IPS-11a (cell line): ENCODE measurements around the gene SPRR3.
"Not testable (repeated sequence)": the region's sequence is repeated elsewhere in the genome, so short reads cannot be mapped to it uniquely, and the experiment has no call there.

Experiments
- H3K4me3 ChIP-seq: one replicate; pipeline ENCODE4 v1.5.1; 2013; ENCODE audit warnings: low read depth, low read length, control low read depth

The SPRR3 gene

DNA sequence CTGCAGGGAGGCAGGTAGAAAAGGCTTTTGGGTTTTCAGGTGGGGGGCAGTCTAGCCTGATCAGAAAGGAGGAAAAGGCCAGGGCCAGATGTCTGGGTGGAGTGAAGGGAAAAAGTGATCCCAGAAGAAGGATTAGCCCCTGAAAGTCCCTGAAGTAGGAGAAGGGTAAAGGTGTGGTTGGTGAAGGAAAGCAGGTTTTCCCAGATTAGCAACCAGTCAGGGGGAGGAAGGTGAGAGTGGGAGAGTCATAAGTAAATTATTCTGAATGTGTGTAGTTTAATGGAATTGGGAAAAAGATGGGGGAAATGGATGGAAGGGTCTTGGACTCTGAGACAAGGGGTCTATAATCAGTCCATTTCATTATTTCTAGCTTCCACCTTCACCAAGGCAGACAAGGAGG is 18.3 kb upstream of the SPRR3 start:
- no peak overlapping the region for H3K4me3 ChIP-seq

DNA sequence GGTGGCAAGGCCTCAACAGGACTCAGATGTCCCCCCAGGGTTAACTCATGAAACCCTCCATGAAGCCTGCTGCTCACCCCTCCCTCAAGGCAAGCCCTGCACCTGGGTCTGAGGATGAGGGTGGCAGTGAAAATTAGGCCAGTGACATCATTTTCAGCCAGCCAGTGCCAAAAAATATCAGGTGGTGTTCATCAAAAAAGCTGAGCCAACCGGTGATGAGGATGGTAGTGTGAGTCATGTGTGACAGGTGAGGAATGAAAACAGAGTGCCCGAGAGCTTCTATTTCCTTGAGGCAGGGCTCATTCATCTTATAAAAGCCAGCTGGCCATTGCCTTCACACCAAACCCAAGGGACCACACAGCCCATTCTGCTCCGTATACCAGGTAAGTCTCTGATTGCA is 17.8 kb upstream of the SPRR3 start, which contains the start of gene SPRR1A:
Gene SPRR1A, plus strand, starts transcription at position 339 of the 400 bp plus-strand sequence. CDS start 1,150 bp downstream, outside the sequence.
- H3K4me3 ChIP-seq = no peak within 1 kb of the TSS

DNA sequence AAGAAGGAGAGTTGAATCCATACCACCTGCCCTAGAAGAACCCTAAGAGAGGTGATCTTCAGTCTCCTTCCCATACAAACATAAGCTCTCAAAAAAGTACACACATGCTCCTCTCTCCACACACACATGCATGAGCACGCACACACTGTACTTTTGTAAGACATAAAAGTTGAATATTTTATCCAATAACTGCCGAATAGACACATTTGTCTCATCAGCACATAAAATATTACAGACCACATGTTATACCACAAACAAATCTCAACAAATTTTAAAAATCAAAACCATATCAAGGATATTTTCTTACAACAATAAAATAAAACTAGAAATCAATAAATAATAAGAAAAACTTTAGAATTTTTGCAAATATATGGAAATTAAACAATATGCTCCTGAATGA is 15.0 kb upstream of the SPRR3 start:
- no peak overlapping the region for H3K4me3 ChIP-seq

- H3K4me3 ChIP-seq = no peak overlapping the region
Measured at GRCh38 chr1:152993186-152993585, 8.4 kb upstream of the SPRR3 start.

DNA sequence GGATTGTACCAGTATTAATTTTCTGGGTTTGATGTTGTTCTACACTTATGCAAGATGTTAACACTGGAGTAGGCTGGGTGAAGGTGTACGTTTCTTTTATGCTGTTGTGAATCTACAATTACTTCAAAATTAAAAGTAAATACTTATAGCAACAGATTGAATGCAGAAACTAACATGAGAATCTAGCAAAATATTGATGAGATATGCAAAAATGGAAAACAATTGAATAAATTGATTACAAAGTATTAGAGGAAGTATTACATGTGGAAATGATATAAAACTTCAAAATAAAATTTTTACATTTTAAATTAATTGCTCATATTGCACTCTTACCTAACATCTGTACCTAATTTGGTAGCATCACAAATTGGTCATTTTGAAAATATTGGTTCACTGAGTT is 5.7 kb upstream of the SPRR3 start:
- H3K4me3 ChIP-seq = no peak overlapping the region

DNA sequence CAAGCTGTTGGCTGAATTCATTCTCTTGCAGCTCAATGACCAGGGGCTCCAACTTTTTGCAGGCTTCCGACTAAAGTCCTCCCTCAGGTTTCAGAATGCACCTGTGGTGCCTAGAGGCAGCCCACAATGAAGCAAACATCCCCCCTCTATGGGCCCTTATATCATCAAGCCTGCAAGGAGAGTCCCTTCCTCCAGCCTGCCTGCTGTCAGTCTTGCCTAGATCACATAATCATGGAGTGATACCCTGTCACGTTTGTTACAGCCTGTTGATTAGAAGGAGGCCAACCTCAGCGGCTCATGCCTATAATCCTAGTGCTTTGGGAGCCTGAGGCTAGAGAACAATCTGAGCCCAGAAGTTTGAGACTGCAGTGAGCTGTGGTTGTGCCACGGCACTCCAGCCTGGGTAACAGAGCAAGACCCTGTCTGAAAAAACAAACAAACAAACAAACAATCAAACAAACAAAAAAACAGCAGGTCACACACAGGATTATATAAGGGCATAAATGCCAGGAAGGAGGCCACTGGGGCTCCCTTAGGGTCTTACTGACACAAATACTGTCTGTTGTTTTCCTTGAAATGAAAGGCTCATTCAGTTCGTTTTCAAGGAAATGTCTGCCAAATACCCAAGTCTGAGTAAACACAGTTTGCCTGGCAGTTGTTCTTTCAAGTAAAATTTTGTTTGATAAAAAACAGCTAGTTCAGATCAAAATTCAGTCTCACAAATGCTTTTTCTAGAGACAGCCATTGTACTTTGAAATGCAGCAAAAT is 4.7 kb upstream of the SPRR3 start:
- H3K4me3 ChIP-seq = no peak overlapping the region

DNA sequence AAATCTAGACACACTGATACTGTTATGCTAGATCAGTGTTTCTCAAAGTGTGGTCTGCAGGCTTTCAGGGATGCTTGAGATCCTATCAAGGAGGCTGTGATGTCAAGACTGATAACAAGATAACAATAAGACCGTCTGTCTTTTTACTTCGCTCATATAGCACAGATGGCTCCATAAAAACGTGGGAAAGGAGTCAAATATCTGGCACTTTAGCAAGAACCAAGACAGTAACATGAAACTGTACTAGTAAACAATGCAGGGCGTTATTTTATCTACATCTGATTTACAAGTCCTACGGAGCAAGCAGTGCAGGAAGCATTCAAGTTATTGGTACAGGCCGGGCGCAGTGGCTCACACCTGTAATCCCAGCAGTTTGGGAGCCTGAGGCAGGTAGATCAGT is 3.6 kb upstream of the SPRR3 start:
- no peak overlapping the region for H3K4me3 ChIP-seq

DNA sequence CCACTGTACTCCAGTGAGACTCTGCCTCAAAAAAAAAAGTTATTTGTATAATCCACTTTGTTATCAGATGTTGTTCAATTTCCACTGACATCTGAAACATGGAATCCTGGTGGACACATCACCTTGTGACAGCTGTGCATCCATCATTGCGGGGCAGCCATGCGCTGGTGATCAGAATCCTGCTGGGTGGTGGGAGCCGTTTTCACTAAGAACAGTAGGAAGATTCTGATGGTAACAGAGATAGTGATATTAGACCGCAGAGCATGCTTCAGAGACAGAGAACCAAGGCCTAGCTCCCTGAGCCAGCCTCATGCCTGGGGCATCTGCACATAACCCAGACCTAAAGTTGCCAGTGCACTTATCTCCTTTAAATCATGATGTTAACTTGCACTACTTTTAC is 3.1 kb upstream of the SPRR3 start:
- no peak overlapping the region for H3K4me3 ChIP-seq

- H3K4me3 ChIP-seq = no peak overlapping the region
Measured at GRCh38 chr1:152999818-153000217, 1.7 kb upstream of the SPRR3 start.

DNA sequence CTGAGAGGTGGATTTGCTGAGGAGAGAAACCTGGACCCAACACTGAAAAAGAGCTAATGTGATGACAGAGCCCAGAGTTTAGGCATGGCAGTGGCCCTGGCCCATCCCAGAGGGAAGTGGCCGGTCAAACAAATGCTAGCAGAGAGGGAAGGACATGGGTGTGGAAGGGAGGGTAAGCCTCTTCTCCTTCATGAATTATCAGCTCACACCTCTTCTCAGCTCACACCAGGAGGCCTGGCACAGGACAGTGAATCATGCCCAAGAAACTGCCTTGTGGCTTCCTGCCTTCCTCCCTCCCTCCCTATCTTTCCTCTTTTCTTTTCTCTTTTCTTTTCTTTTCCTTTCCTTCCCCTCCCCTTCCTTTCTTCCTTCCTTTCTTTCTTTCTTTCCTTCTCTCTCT is 1.3 kb upstream of the SPRR3 start:
- no peak overlapping the region for H3K4me3 ChIP-seq

- H3K4me3 ChIP-seq = not testable (repeated sequence)
Measured at GRCh38 chr1:153011235-153011758, 9.7 kb downstream of the SPRR3 start.

DNA sequence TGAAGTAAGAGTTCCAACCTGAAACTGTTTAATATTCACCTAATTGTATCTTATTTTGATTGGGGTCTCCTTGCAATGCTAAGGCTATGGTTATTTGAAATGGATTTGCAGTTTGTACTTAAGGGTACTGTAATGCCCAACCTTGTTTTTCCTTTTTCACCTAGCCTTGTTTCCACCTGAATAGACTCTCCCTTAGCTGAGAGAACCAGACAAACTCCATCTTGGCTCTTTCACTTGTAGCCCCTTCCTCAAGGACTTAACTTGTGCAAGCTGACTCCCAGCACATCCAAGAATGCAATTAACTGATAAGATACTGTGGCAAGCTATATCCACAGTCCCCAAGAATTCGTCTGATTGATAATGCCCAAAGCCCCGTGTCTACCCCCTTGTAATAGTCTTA is 20.3 kb downstream of the SPRR3 start:
- H3K4me3 ChIP-seq = not testable (repeated sequence)

DNA sequence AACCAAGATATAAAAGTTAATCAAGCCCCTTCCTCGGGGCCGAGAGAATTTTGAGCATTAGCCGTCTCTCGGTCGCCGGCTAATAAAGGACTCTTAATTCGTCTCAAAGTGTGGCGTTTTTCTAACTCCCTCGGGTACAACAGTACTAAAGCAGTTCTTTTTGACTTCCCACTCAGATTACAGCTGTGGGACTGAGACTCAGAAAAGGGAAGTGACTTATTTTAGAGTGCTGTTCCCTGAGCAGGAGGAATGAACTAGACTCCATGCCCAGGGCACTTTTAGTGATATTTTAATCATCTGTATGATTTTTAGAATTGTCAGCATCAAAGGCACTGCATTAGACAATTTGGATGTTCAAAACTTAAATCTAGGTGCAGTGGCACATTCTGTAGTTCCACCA is 20.8 kb downstream of the SPRR3 start:
- not testable (repeated sequence) for H3K4me3 ChIP-seq

DNA sequence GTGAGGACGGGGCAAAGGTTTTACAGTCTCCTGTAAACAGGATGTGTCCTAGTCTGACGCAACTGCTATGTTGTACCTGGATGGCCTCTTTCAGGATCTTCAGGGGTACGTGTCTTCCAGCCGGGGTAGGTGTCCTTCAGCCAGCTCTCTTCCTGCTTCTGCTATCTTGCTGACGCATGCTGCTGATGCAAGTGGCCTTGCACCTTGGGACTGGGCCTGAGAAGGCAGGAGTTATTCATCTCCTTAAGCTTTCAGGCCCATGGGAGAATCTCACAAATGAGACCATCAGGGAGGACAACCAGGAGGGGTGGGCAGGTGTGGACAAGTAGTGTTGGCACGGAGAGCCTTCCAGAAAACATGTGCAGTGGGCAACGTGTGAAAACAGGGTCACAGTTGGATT is 21.6 kb downstream of the SPRR3 start:
- no peak overlapping the region for H3K4me3 ChIP-seq

GRCh38 chr1:153024413-153024812 is 22.9 kb downstream of the SPRR3 start:
- no peak overlapping the region for H3K4me3 ChIP-seq

GRCh38 chr1:153025797-153026196 is 24.2 kb downstream of the SPRR3 start:
- H3K4me3 ChIP-seq = no peak overlapping the region

GRCh38 chr1:153028766-153029165 is 27.2 kb downstream of the SPRR3 start:
- H3K4me3 ChIP-seq = no peak overlapping the region

DNA sequence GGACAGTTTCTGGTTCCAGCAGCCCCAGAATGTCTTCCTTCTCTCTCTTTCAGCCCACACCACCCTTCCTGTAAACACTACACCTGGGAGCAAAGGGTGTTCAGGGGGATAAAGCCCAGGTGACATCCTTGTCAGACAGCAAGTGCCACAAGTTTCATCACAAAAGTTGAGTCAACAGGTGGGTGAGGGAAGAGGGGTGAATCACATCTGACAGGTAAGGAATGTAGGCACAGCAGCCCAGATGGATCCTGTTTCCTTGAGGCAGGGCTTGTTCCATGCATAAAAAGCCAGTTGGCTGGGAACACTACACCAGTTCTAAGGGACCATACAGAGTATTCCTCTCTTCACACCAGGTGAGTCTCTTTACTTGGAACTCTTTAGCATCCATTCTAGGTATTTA is 29.3 kb downstream of the SPRR3 start, which contains the start of gene SPRR1B:
Gene SPRR1B, plus strand, starts transcription at position 309 of the 400 bp plus-strand sequence. CDS start 1,143 bp downstream, outside the sequence.
- H3K4me3 ChIP-seq = no peak within 1 kb of the TSS

GRCh38 chr1:153032073-153032472 is 30.5 kb downstream of the SPRR3 start:
- H3K4me3 ChIP-seq = no peak overlapping the region

- no peak overlapping the region for H3K4me3 ChIP-seq
Measured at GRCh38 chr1:153032677-153033308, 31.2 kb downstream of the SPRR3 start.

GRCh38 chr1:153035211-153035610 is 33.7 kb downstream of the SPRR3 start:
- no peak overlapping the region for H3K4me3 ChIP-seq

DNA sequence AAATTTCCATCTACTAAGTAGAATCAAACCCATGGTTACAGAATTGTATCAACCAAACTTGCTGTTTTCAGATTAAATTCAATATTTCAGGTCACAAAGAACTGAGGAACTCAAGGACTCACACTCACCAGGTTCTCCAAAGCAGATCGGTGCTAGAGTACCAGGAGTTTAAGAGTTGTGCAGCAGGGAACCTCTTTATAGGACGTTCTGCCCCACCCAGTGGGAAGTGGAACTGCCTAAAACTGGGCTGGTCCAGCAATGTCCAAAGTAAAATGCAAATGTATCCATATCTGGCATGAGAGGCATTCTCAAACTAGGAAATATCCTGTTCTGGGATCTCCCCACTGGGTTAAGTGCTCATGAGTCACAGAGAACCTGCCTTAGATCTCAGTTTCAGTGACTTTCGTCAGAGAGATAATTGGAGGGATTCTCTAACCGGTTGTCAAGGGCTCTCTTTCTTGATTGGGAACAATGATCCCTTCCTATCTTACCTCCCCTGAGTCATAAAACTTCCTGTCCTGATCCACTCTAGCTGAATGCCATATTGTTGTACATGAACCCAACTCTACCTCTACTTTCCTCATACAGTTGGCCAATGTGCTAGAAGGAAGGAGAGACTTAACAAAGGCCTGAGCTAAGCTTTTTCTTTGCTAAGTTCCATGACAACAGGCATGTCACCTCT is 39.5 kb downstream of the SPRR3 start, which contains the start of gene SPRR2D:
Gene SPRR2D, minus strand, starts transcription at position 171 of the 682 bp plus-strand sequence. CDS start 774 bp downstream, outside the sequence.
- H3K4me3 ChIP-seq = no peak within 1 kb of the TSS
